Breast epithelium (tissue), 3 donors: ENCODE measurements around the gene TSPAN7.

ENCODE experiments used
- POLR2A ChIP-seq: fragments of 450-650 bp; IDR thresholded peaks from one replicate; pipeline ENCODE4 v1.6.1; 2016; ENCODE audit warnings: antibody characterized with exemption, mild to moderate bottlenecking, moderate library complexity
- TF ChIP-seq, protein P1 (sequence below), 3 donors: fragments of 450-650 bp; IDR thresholded peaks; one replicate each; pipeline ENCODE4 v1.5.1; 2016 to 2017; ENCODE audit warnings: antibody characterized with exemption in 3 of 3, mild to moderate bottlenecking in 3 of 3, moderate library complexity in 3 of 3

GRCh38 chrX:38649221-38649620, 87.9 kb downstream of the TSPAN7 start:
- TF ChIP-seq, protein P1, sequence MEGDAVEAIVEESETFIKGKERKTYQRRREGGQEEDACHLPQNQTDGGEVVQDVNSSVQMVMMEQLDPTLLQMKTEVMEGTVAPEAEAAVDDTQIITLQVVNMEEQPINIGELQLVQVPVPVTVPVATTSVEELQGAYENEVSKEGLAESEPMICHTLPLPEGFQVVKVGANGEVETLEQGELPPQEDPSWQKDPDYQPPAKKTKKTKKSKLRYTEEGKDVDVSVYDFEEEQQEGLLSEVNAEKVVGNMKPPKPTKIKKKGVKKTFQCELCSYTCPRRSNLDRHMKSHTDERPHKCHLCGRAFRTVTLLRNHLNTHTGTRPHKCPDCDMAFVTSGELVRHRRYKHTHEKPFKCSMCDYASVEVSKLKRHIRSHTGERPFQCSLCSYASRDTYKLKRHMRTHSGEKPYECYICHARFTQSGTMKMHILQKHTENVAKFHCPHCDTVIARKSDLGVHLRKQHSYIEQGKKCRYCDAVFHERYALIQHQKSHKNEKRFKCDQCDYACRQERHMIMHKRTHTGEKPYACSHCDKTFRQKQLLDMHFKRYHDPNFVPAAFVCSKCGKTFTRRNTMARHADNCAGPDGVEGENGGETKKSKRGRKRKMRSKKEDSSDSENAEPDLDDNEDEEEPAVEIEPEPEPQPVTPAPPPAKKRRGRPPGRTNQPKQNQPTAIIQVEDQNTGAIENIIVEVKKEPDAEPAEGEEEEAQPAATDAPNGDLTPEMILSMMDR (IDR thresholded peaks at IDR 0.05) = no peak
- TF ChIP-seq POLR2A = no peak
